ENCODE measurements around the gene FAM78A.

Gene FAM78A

GRCh38 chr9:131236161-131236560, 40.1 kb downstream of the FAM78A start:
- DNase-seq, result no peak

GRCh38 chr9:131235480-131235851, 40.8 kb downstream of the FAM78A start:
- no peak for DNase-seq

GRCh38 chr9:131234799-131235479, 41.4 kb downstream of the FAM78A start:
- DNase-seq, result no peak

GRCh38 chr9:131233995-131234394, 42.3 kb downstream of the FAM78A start:
- no peak for DNase-seq

- DNase-seq, result no peak
These were observed 42.8 kb downstream of the FAM78A start for GRCh38 chr9:131233556-131233955.

- no peak for DNase-seq
These were observed 47.3 kb downstream of the FAM78A start for GRCh38 chr9:131228988-131229387.

- DNase-seq, result no peak
These were observed 48.3 kb downstream of the FAM78A start for GRCh38 chr9:131227959-131228460.

- DNase-seq, result peak; percentile 18
These were observed 49.0 kb downstream of the FAM78A start for GRCh38 chr9:131227112-131227958.

GRCh38 chr9:131226226-131226625, 50.1 kb downstream of the FAM78A start:
- DNase-seq, result no peak

GRCh38 chr9:131222460-131222859, 53.9 kb downstream of the FAM78A start:
- no peak for DNase-seq

- no peak for DNase-seq
These were observed 55.8 kb downstream of the FAM78A start for GRCh38 chr9:131220485-131220884.

- DNase-seq, result no peak
These were observed 57.9 kb downstream of the FAM78A start for GRCh38 chr9:131218370-131218769.

GRCh38 chr9:131217331-131218031, 58.8 kb downstream of the FAM78A start:
- no peak for DNase-seq

GRCh38 chr9:131216806-131217205, 59.5 kb downstream of the FAM78A start:
- no peak for DNase-seq

GRCh38 chr9:131214876-131215275, 61.4 kb downstream of the FAM78A start:
- DNase-seq, result no peak

GRCh38 chr9:131214286-131214856, 61.9 kb downstream of the FAM78A start:
- DNase-seq, result no peak

GRCh38 chr9:131211920-131212319, 64.4 kb downstream of the FAM78A start:
- peak; percentile 25 for DNase-seq
